ENCODE measurements around the gene QRFP.

The QRFP gene

GRCh38 chr9:130903194-130904069 is 6.8 kb upstream of the QRFP start:
- DNase-seq, result no peak

GRCh38 chr9:130902204-130903185 is 5.9 kb upstream of the QRFP start:
- no peak for DNase-seq

- no peak for DNase-seq
Measured at GRCh38 chr9:130901498-130902203, 5.0 kb upstream of the QRFP start.

GRCh38 chr9:130900701-130901497 is 4.3 kb upstream of the QRFP start:
- no peak for DNase-seq

GRCh38 chr9:130899051-130899748 is 2.6 kb upstream of the QRFP start:
- no peak for DNase-seq

GRCh38 chr9:130898552-130898852 is 1.9 kb upstream of the QRFP start:
- no peak for DNase-seq

- DNase-seq, result no peak
Measured at GRCh38 chr9:130897848-130898551, 1.4 kb upstream of the QRFP start.

- DNase-seq, result no peak
Measured at GRCh38 chr9:130897105-130897751, 616 bp upstream of the QRFP start.

- DNase-seq, result no peak
Measured at GRCh38 chr9:130895481-130896232, 955 bp downstream of the QRFP start.

GRCh38 chr9:130895038-130895437 is 1.6 kb downstream of the QRFP start:
- no peak for DNase-seq

- DNase-seq, result no peak
Measured at GRCh38 chr9:130894546-130894945, 2.1 kb downstream of the QRFP start.

- DNase-seq, result no peak
Measured at GRCh38 chr9:130893341-130894101, 3.1 kb downstream of the QRFP start.

GRCh38 chr9:130892477-130893304 is 3.9 kb downstream of the QRFP start:
- DNase-seq, result no peak

- DNase-seq, result no peak
Measured at GRCh38 chr9:130891688-130892476, 4.7 kb downstream of the QRFP start.

GRCh38 chr9:130890870-130891687 is 5.5 kb downstream of the QRFP start:
- DNase-seq, result no peak

- no peak for DNase-seq
Measured at GRCh38 chr9:130890124-130890523, 6.5 kb downstream of the QRFP start.

Measured in HCEC 1CT (cell line).